T-helper 9 cell (primary cell): ENCODE measurements around the gene RCAN2.

Source experiments
- DNase-seq: peaks from one replicate; pipeline ENCODE4 v3.0.0-alpha.2; 2020

Gene RCAN2

DNA sequence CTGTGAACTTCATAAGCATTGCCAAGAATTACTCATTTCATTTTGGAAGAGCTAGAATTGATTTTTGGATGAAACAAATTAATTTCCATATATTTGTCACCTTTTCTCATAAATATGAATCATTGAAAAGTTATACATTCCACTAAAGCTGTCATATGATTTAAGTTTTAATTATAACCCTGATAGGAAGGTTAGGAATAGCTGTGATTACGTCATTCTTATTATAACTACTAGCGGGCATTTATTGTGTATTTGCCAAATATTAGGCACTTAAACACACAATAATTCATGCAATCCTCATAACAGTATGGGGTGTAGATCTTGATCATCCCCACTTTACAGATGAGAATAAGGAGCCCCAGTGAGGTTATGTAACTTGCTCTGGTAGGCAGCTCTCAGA, 243.1 kb downstream of the RCAN2 start:
- DNase-seq = no peak

DNA sequence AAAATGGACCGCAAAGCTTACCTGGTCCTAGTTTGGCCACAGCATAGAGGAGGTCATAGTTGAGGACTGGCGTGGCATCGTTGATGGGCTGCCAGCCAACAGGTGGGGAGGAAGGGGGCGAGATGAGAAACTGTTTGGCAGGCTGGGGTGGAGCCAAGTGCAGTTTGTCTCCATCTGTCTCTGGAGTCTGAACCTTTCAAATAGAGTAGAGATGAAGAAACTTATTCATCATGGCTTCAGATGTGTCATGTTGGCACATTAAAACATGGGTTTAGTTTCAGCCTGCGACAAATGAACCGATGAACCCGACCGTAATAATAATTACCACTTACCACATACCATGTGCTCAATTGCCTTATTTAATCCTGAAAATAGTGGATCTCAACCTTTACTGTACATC, 244.5 kb downstream of the RCAN2 start:
- DNase-seq = no peak

DNA sequence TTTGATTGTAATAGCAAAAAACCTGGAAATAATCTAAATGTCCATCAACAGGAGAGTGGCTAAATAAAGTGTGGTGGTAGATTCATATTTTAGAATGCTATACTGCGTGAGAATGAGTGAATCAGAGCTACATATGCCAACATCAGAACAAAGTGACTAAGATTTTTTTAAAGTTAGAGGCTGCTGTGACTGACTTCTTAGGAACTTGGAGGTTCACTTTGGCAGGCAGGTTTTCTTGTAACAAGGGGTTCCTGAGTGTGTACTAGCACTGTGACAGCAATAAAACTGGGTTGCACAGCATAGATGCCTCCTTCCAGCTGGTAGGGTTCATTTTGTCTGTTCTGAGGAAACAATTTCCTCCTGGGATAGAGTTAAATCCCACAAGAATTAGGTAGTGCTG, 245.2 kb downstream of the RCAN2 start:
- no peak for DNase-seq

DNA sequence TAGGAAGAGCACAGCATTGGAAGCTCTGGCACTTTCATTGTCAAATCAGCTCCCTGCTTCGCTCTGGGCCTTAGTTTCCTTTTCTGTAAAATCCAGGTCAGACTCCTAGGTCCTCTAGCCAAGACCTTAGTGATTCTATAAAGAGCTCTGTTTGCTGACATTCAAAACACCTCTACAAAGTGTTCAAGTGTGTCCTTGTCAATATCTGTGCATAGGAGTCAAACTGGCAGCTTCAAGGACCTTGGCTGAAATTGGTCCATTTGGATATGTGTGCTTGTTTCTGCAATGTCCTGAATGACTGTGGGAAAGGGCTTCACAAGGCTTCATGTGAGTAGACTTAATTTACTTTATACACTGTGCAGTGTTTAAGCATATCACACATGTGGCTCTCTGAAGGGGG, 246.6 kb downstream of the RCAN2 start:
- no peak for DNase-seq

DNA sequence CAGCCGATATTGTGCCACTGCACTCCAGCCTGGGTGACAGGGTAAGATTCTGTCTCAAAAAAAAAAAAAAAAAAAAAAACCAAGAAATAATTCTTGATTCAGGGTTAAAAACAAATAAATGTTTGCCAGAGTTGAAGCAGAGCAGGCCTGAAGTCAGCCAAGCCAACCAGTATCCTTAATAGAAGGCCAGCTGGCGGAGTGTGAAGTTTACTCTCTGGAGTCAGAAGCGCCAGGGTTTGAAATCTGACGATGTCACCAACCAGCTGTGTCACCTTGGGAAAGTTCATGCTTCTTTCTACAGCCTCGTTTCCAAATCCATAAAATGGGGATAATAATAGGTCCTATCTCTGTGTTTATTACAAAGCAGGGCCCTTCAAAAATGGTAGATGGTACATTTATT, 247.5 kb downstream of the RCAN2 start:
- no peak for DNase-seq

DNA sequence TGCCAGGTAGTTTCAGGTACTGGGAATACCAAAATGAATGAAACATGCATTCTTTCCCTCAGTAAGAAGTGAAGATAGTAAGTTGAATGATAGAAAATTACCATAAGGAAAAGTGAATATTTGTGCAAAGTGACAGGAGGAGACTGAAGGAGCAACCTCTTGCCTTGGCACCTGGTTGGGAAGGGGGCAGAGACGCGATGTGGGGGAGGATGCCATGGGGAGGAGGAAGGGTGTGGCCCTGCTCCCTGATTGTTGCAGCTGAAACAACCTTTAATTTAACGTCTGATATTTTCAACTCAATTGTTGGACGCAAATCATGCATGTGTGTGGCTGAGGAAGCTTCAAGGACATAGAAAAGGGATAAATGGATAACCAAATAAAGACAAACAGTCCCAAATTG, 248.3 kb downstream of the RCAN2 start:
- no peak for DNase-seq

DNA sequence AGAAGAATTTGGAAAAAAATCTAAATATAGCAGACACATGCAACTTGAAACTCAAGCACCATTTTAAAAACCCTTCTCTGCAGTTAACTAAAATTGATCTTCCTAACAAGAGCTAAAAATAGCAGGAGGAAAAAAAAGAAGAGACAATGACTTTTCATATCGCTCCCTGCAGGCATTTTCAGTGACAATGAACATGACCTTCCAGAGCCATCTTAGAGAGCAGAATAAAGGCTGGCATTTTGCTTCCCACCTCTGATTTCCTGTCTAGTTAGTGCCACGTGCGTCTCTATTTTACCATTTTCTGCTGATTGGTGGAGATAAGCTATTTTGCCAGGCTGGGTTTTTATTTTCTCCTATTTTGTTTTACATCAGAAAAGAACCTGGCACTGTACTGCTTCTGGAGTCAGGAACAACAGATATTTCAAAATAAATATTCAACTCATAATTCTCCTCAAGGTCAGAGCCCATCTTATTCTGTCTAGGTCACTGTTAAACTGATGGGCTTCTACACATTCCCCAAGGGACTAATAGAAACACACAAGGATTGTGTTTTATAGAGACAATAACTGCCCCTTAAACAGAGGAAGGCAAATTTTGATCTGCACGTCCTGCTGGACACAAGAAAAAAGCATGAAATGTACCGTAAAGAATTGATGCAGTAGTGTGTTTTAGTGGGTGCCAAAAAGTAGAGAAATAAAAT, 250.2 kb downstream of the RCAN2 start:
- no peak for DNase-seq

DNA sequence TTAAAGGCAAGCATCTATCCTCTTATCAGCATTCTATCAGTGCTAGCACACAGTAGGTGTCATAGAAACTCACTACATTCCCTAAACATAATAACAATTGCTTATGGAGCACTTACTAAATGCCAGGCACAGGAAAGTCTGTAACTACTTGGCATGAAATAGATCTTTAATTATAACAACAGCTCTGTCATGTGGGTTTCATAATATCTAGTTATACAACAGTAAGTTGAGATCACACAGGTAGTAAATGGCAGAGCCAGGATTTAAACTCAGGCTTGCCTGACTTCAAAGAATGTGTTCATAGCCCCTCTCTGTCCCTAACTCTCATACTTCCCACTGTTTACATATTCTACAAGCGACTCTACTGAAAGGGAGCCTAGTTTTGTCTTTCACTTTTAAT, 254.5 kb downstream of the RCAN2 start:
- no peak for DNase-seq

DNA sequence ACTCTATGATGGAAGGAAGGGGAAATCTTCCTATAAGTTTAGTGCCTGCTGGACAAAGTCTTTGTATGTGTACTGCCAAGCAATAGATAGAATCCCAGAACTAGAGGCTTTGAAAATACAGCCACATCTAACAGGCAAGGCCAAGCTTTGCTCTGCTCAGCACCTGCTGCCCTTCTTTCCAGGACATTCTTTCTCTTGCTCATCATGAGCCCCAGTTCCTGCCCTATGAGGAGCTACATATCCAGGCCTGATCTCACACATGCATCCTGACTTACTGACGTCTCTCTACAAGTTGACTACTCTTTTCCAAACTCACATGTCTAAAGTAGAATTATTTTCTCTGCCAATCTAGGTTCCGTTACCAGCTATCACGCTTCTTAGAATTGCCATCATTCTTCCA, 256.0 kb downstream of the RCAN2 start:
- no peak for DNase-seq

DNA sequence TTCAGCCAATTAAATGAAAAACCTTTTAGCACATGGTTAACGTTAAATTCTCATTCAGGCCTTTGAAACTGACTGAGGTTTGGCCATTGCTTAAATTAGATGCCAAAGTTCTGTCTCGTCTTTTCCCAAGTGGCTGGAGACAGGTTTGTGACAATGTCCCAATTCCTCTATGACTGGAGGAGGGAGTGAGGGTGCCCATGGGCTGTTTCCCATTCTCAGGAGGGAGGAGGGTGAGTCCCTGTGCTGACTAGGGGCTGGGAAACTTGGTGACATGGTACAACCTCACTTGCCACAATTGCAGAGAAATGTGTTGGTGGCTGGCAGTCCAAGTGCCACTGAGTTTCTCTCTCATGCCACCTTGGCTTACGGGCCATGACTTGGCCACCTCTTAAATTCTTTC, 256.5 kb downstream of the RCAN2 start:
- DNase-seq = no peak

DNA sequence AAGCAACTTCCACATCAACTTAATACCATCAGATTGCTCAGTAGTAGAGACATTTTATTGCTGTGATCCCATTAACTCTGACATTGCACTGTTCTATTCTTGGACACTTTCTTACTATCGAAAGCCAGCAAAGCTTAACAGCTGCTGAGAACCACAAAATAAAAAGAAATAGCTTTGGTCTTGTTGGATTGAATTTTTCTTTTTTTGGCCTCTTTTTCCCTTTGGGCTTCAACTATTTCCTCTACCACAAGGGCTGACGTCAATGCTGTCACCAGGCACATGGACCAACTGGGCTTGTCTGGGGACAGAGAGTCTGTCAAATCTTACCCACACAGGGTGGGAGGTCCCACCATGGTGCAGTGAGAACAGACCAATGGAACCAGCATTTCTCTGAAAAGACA, 257.1 kb downstream of the RCAN2 start:
- no peak for DNase-seq

DNA sequence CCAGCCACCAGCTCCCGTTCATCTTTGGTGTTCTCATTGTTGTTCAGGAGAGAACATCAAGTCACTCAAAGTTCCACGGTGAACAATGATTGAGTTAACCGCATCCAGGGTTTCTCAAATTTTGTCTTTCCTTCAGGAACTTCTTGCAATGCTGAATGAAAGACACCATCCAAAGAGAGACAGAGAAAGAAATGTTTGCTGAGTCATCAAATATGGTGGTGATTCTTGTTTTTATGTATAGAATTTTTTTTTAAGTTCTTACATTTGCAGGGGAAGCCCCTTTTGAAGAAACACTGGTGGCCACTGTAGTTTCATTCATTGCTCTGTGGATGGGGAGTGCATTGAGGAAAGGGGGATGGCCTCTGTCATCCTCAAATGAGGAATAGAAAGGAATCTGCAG, 258.1 kb downstream of the RCAN2 start:
- no peak for DNase-seq

DNA sequence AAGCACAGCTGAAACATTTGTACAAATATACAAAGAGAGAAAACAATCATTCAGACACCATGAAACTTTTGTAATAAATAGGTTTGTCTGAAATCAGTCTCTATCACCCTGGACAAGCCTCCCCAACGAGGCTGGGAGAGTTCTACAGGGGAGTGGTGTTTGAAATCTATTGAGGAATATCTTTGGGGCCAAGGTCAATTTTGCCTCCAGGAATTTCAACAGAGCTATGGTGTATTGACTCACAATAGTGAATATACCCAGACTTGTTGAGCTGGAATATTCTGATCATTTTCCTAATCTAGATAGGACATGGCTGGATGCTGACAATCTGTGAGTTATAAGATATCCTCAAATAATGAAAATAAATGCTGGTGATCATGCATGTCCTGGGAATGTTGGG, 269.0 kb downstream of the RCAN2 start:
- DNase-seq = no peak

DNA sequence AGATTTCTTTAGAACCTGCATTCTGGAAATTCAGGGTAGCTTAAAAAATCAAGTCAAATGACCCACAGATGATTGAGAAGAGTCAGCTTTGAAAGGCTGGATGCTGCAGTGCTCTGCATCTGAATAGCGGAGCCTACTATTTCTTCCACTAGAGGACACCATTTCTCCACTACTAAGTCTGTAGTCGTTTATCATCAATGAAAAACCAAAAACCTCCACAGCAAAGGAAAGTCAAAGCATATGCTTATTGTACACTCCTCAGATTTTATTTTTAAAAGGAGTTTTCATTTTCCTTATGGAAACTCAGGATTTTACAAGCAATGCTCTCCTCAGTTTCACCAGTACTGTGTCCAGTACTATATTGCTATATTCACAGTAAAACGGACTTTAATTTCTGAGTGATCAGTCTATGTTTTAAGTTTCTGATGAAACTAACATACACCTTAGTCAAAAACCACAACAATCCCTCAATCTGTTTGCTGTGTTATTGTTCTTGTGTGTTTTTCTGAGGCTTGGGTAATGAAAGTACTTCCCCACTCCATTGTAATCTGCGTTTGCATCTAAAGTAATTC, 269.9 kb downstream of the RCAN2 start:
- DNase-seq = no peak

DNA sequence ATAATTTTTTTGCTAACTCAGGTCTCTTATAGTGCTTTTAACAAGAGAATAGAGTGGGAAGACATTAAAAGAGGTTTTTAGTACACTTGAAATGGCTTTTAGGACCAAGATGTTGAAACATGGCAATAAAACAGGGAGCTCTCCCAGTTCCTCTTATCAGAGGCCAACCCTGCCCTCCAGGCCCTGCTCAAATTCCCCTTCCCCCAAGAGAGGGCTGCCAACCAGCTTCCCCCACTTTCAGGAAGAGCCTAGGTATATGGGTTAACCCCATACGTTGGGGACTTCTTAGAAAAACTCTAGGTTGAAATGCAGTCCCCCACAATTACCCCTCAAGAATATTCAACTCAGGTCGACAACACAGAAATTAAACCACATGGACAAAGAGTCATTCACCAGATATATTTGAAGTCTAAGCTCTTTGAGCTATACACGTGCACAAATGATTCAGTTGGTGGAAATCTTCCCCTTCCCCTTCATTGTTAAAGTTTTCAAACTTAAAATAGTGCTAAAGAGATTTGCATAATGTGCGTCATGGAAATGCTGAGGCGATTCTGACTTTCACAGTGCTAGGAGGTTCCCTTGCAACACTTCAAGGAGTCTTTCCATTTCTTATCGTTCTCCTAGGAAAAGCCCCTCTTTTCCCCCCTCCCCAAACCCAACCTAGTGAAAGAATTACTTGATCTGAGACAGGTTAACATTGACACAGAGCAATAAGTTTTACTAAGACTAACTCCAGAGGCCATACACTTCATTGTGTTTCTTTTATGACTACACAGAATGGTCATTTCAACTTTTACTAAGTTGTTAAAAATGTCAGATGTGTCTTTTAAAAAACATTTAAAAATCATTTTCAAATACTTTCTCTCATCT, 270.7 kb downstream of the RCAN2 start:
- DNase-seq = no peak

DNA sequence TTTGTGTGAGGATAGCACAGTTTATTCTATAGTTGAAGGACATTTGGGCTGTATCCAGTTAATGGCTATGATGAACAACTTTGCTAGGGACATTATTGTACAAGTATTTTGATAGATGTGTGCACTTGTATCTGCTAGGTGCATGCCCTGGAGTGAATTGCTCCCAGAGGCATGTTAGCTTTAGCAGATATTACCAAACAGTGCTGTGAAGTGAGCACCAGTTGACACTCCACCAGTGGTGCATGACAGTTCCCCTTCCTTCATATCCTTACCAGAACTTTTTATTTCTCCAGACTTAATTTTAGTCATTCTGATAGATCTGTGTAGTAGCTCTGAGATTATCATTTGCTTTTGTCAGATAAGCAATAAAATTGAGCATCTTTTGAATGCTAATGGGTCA, 271.6 kb downstream of the RCAN2 start:
- DNase-seq = no peak

DNA sequence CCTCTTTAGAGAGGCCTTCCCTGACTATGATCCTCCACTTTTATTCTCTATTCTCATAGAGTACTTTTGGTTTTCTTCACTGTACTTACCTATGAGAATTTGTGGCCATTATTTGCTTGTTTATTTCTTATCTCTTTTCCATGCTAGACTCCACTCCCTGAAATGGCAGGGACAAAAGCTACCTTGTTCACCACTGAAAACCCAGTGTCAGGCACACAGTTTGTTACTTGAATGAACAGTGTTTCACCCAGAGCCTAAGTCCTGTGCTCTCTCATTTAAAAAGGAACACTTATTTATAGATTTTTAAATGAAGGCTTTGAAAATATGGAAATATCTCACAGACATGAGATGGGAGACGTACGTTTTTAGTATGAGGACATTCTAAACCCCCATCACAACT, 272.8 kb downstream of the RCAN2 start:
- no peak for DNase-seq

DNA sequence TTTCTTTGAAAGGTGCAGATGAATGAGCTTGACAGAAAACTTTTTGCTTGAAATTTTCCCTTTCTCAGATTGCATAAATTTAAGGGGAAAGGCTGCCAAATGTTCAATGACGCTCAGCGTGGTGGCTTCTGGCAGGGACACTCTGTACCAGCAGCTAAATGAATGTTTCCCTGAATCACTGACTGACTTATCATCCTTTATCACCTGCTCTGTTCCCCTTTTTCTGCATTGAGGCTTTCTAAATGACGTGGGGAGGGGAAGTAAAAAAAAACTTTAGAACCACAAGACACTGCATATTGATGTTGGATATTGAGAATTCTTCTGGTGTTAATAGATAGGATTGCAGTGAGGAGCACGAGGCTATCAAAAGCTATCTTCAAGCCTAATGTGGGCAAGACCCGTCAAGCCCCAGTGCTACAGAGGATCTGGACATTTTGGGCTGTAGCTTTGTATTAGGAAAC, 273.5 kb downstream of the RCAN2 start:
- no peak for DNase-seq

DNA sequence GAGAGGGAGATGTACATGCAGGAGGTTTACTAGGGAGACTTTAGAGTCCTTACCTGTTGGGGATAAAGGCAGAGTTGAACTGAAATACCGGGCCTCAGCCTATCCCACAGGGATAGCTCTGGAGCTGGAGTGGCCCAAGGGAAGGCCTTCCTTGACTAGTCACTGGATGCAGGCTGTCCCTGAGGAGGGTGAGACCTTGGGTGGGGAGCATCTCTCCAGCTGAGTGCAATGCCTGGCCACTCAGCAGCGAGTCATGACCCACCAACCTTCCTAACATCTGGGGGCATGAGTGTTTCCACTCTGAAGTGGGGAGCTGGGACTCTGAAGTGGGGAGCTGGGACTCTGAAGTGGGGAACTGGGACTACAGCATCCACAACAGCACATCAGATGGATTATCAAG, 274.4 kb downstream of the RCAN2 start:
- no peak for DNase-seq

DNA sequence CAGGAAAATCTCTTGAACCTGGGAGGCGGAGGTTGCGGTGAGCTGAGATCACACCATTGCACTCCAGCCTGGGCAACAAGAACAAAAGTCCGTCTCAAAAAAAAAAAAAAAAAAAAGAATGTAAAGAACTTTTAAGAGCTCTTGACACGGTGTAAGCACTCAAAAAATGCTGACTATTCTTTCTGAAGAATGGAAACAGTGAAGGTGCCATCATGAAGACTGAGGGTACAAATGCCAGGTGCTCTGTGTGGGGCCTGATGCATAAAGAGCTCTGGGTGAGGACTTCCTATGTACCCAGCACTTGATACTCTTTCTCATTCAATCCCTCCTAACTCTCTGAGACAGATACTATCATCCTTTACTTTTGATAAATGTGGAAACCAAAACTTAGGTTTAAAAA, 275.5 kb downstream of the RCAN2 start:
- no peak for DNase-seq

DNA sequence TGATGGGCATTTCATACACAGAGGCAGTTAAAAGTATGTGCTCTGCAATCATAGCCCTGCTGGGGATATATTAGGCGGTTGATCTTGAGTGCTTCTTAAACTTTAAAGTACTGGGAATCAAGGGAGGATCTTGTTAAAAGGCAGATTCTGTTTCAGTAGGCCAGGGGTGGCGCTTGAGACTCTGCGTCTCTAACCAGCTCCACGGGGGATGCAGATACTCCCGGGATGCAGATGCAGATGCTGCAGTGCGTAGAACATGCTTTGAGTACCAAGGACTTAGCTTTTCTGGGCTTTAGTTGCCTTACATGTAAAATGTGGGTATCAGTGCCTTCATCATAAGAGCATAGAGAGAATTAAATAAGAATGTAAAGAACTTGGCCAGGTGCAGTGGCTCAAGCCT, 276.0 kb downstream of the RCAN2 start:
- no peak for DNase-seq

DNA sequence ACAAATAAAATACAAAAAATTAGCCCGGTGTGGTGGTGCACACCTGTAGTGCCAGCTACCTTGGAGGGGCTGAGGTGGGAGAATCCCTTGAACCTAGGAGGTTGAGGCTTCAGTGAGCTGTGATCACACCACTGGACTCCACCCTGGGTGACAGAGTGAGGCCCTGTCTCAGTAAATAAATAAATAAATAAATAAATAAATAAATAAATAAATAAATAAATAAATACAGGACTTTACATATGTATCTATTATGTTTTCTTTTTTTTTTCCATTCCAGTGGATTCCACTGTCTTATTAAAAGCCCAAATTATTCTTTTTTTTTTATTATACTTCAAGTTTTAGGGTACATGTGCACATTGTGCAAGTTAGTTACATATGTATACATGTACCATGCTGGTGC, 279.3 kb downstream of the RCAN2 start:
- DNase-seq = no peak

DNA sequence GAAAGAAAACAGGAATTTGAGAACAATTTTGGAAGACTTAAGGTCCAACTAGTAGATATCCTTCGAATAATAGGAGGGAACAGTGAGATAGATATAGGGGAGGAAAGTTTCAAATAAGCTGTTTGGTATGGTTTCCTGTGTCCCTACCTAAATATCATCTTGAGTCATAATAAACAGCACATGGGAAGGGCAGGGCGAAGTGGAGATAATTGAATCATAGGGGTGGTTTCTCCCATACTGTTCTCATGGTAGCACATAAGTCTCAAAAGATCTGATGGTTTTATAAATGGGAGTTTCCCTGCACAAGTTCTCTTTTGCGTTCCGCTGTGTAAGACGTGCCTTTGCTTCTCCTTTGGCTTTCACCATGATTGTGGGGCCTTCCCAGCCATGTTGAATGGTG, 281.0 kb downstream of the RCAN2 start:
- no peak for DNase-seq

DNA sequence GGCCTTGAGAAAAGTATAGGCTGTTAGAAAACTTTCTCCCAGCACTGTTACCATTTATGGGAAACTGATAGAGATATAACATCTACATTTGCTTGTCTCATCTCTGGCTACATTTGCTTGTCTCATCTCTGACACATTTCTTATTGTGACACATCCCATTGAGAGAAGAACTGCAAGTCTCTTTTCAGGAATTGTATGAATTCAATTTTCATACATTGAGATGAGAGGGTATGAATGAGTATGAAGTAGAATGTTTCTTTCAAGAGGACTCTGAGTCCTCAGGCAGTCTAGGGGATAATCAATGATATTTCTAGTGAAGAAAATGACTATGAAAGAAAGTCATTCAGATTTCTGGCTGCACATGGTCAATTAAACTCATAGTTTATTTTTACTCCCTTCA, 282.9 kb downstream of the RCAN2 start:
- no peak for DNase-seq
